Peyer's patch (tissue), 4 donors: ENCODE results near the gene PAX8. TPM values are rescaled to one million over a fixed set of nuclear protein-coding genes. Genes with fewer than 3 reads are reported as not detected.

Experiments used
- DNase-seq, 3 donors: peaks; one replicate each; pipeline ENCODE4 v3.0.0-alpha.2; 2017 to 2019
- H3K27ac ChIP-seq, 4 donors: fragments of 200-600 bp; sonication (generic); one replicate each; pipeline ENCODE4 v1.5.1; 2016 to 2019
- H3K27me3 ChIP-seq, 2 donors: fragments of 200-600 bp; sonication (generic); one replicate each; pipeline ENCODE4 v1.5.1; 2019
- H3K36me3 ChIP-seq, 3 donors: fragments of 200-600 bp; sonication (generic); one replicate each; pipeline ENCODE4 v1.5.1; 2016 to 2019
- H3K4me1 ChIP-seq, 4 donors: fragments of 200-600 bp; sonication (generic); one replicate each; pipeline ENCODE4 v1.5.1; 2016 to 2019
- H3K4me3 ChIP-seq, 4 donors: fragments of 200-600 bp; sonication (generic); 1 replicate in 3 of 4; 2 replicates in 1 of 4; pipeline ENCODE4 v1.5.1; 2016 to 2019; ENCODE audit warnings: mild to moderate bottlenecking in 1 of 4
- H3K9me3 ChIP-seq, 4 donors: fragments of 200-600 bp; sonication (generic); one replicate each; pipeline ENCODE4 v1.5.1; 2016 to 2019; ENCODE audit warnings: mild to moderate bottlenecking in 1 of 4
- POLR2A ChIP-seq, 2 donors: fragments of 450-650 bp; IDR thresholded peaks; one replicate each; pipeline ENCODE4 v1.5.1; 2017; ENCODE audit warnings: antibody characterized with exemption in 2 of 2, mild to moderate bottlenecking in 2 of 2, moderate library complexity in 2 of 2
- total RNA-seq, 4 donors: library from RNA; depleted of rRNA; stranded (reverse); fragments of >200 nt; gene quantifications; one replicate each; pipeline ENCODE4 v1.1.0, GENCODE V29; 2016
- TF ChIP-seq, protein P1 (sequence below), 6 experiments: fragments of 450-650 bp in 4 of 6; fragments of 200-600 bp in 2 of 6; sonication (generic) in 1 of 6; IDR thresholded peaks; one replicate each; pipeline ENCODE4 v1.5.1; 2017 to 2019; ENCODE audit warnings: antibody characterized with exemption in 6 of 6, mild to moderate bottlenecking in 3 of 6, moderate library complexity in 1 of 6

The PAX8 gene
- total RNA-seq, 4 donors from 2014 or later, result 3.3 to 22.1 (median 14.2) TPM

DNA sequence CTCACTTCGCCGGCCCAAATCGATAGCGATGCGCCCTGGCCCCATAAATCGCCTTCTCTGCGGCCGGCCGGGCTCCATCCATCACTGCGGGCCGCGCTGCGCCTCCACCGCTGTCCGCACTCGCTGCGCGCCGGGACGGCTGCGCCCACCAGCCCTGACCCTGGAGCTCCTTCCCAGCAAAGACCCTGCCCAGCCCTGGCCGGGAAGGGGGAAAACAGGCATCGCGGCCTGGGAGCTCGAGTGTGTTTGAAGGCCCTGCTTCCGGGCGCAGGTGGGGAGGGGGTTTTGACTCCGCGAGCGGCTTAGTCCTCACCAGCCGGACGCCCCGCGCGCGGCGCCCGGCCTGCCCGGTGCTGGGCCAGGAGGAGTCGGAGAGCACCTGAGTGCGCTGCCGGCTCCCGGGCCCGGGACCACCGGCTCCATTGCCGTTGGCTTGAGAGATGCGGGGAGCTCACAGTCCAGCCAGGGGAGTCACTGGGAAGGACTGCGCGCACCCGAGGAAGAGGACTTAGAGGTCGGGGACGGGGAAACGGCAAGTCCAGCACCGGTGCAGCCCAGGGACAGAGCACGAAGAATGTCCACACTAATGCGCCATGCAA lies 1.1 kb downstream of the PAX8 start:
- Histone ChIP-seq H3K36me3 (no peaks in the 10 kb centered on the region), H3K9me3 (no peaks in the 10 kb centered on the region), H3K27ac (no peak overlapping the region), H3K27me3 (peaks cover 0 to 5% of the 10 kb centered on the region in 2 donors), H3K4me3 (no peak overlapping the region), H3K4me1 (peaks cover 0 to 1% (median under 1%) of the 10 kb centered on the region in 4 donors)
- no peak for DNase-seq
- no peak for TF ChIP-seq POLR2A (IDR thresholded peaks at IDR 0.05)
- TF ChIP-seq, protein P1, sequence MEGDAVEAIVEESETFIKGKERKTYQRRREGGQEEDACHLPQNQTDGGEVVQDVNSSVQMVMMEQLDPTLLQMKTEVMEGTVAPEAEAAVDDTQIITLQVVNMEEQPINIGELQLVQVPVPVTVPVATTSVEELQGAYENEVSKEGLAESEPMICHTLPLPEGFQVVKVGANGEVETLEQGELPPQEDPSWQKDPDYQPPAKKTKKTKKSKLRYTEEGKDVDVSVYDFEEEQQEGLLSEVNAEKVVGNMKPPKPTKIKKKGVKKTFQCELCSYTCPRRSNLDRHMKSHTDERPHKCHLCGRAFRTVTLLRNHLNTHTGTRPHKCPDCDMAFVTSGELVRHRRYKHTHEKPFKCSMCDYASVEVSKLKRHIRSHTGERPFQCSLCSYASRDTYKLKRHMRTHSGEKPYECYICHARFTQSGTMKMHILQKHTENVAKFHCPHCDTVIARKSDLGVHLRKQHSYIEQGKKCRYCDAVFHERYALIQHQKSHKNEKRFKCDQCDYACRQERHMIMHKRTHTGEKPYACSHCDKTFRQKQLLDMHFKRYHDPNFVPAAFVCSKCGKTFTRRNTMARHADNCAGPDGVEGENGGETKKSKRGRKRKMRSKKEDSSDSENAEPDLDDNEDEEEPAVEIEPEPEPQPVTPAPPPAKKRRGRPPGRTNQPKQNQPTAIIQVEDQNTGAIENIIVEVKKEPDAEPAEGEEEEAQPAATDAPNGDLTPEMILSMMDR (IDR thresholded peaks at IDR 0.05), result no peak

DNA sequence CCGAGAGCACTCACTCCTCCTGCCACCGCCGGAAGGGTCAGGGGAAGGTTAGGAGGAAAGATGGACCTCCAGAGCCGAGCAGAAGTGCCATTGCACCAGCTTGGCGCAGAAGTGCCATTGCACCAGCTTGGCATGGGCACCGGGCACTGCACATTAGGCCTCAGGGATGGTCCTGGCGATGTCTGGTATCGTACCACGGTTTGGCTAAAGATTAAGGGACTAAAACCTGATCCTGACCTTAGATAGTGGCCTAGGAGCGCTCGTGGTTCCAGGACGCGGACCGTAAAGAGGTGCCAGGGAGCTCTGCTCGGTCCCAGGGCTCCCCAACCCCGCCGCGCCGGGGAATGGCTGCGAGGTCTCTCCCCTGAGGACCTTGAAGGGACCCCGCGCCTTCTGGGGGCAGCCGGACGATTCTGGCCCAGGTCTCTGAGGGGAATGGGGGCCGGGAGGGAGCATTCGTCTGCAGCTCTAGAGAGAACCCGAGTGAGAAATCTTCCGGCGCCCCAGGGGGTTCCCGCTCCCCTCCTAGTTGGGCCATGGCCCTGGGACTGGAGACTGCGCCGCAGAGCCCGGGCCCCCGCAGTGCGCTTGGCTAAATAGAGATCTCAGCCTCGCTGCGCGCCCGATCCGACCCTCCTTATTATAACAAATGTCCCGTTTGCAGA lies 1.8 kb downstream of the PAX8 start:
- H3K27ac ChIP-seq, result no peak overlapping the region
- H3K4me3 ChIP-seq, result no peak overlapping the region
- no peaks in the 10 kb centered on the region for H3K36me3 ChIP-seq
- peaks cover 0 to 5% of the 10 kb centered on the region in 2 donors for H3K27me3 ChIP-seq
- no peak for DNase-seq
- H3K4me1 ChIP-seq, result no peaks in the 10 kb centered on the region
- no peak for TF ChIP-seq POLR2A (IDR thresholded peaks at IDR 0.05)
- TF ChIP-seq, protein P1 (IDR thresholded peaks at IDR 0.05), result no peak
- no peaks in the 10 kb centered on the region for H3K9me3 ChIP-seq

DNA sequence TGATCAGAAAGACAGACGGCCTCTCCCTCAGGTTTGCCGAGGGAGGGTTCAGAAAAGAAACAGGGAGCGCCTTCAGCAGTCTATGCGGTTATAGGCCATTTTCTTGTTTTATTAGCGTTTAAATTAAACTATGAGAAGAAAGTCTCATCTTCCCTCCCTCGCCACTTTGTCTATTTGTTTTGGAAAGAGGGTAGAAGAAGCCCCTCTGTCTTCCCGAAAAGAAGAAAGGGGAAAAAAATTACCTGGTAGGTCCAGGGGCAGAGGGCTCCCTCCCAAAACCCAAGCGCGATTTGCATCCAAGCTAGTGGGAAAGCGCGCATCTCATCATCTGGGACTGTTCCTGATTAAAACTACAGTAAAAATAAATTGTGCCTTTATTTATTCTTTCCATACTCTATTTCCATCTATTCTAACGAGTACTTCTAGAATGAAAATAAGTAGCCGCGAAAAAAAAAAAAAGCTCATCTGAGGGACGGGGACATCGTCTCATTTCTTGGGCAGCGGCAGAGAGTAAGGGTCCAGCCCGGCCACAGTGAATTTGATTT lies 2.4 kb downstream of the PAX8 start:
- DNase-seq, result no peak
- Histone ChIP-seq H3K27ac (no peak overlapping the region), H3K27me3 (peaks cover 0 to 5% of the 10 kb centered on the region in 2 donors), H3K9me3 (no peaks in the 10 kb centered on the region), H3K4me3 (no peak overlapping the region), H3K36me3 (no peaks in the 10 kb centered on the region), H3K4me1 (no peaks in the 10 kb centered on the region)
- no peak for TF ChIP-seq POLR2A (IDR thresholded peaks at IDR 0.05)
- TF ChIP-seq, protein P1 (IDR thresholded peaks at IDR 0.05), result no peak

DNA sequence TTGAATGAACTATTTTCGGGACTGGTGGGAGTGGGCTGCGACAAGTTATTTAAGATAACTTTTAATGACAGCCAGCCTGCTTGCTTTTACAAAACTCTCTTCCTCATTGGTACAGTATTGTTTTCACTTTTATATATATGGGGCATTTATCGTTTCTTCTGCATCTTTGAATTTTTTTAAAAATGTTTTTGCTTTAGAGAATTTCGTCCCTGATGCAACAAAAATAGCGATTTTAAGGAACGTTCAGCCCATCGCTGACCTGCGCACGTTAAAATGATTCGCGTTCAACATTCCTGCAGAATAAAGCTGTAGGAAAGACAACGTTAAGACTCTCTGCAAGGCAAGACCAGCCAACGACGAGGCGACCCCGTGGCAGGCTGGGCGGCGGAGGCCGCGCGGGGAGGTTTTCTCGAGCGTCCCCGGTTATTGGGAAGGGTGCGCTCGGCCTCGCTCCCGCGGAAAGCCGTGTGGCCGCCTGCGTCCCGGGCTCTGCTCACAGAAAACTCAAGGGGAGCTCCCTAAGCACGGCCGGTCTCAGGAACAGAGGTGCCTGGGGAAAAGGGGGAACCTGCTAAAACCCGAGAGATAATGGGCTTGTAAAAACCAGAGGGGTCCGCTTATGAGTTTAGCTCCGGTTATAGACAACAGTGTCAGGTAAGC lies 3.0 kb downstream of the PAX8 start:
- Histone ChIP-seq H3K9me3 (no peaks in the 10 kb centered on the region), H3K27ac (no peak overlapping the region), H3K36me3 (no peaks in the 10 kb centered on the region), H3K4me1 (no peaks in the 10 kb centered on the region), H3K4me3 (no peak overlapping the region), H3K27me3 (peaks cover 0 to 5% of the 10 kb centered on the region in 2 donors)
- TF ChIP-seq, protein P1 (IDR thresholded peaks at IDR 0.05), result no peak
- no peak for TF ChIP-seq POLR2A (IDR thresholded peaks at IDR 0.05)
- no peak for DNase-seq

DNA sequence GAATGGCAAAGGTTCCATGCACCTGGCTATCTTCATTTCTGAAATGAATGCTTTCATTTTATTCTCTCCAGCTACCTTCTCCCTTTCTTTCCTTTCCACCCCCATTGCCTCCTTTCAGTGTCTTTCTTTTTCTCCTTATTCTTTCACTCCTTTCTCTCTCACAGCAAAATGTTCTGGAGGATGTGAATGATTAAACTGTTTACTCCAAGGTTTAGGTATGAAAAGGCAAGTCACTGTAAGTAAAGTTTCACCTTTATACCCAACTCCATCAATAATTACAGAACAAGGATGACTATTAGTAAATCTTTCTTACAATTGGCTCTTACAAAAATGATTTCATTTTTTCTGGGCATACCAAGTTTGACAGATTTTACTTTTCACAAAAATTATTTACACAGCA lies 4.3 kb downstream of the PAX8 start:
- H3K36me3 ChIP-seq, result no peaks in the 10 kb centered on the region
- no peaks in the 10 kb centered on the region for H3K4me1 ChIP-seq
- no peak overlapping the region for H3K4me3 ChIP-seq
- peaks cover 0 to 5% of the 10 kb centered on the region in 2 donors for H3K27me3 ChIP-seq
- TF ChIP-seq, protein P1 (IDR thresholded peaks at IDR 0.05), result no peak
- TF ChIP-seq POLR2A (IDR thresholded peaks at IDR 0.05), result no peak
- no peak overlapping the region for H3K27ac ChIP-seq
- DNase-seq, result no peak
- no peaks in the 10 kb centered on the region for H3K9me3 ChIP-seq
